ENCODE results near the gene GRK4.

DNA sequence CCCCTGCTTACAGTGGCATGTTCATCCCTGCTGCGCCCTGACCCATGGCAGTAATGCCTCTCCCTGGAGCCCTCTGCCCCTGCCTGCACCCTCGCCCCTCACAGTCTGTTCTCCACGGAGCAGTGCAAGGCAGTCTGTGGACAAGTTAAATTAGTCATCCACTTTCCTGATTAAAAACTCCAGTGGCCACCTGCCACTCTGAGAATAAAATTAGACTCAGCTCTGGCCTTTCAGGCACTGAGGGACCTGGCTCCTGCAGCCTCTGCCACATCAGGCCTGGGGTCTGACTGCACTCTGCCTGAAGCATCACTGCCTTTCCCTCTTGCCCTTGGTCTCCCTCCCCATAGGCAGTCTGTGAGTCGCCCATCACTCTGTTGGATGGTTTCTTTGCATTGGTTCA, 53.6 kb downstream of the GRK4 start:
- TF ChIP-seq POLR2A (IDR thresholded peaks at IDR 0.05): no peak
- TF ChIP-seq, protein P1, sequence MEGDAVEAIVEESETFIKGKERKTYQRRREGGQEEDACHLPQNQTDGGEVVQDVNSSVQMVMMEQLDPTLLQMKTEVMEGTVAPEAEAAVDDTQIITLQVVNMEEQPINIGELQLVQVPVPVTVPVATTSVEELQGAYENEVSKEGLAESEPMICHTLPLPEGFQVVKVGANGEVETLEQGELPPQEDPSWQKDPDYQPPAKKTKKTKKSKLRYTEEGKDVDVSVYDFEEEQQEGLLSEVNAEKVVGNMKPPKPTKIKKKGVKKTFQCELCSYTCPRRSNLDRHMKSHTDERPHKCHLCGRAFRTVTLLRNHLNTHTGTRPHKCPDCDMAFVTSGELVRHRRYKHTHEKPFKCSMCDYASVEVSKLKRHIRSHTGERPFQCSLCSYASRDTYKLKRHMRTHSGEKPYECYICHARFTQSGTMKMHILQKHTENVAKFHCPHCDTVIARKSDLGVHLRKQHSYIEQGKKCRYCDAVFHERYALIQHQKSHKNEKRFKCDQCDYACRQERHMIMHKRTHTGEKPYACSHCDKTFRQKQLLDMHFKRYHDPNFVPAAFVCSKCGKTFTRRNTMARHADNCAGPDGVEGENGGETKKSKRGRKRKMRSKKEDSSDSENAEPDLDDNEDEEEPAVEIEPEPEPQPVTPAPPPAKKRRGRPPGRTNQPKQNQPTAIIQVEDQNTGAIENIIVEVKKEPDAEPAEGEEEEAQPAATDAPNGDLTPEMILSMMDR (IDR thresholded peaks at IDR 0.05): no peak
- no peak for TF ChIP-seq POLR2AphosphoS5 (IDR thresholded peaks at IDR 0.05)

Data from breast epithelium (tissue), 3 donors.